ENCODE results near the gene TIMM10.

TIMM10 gene

DNA sequence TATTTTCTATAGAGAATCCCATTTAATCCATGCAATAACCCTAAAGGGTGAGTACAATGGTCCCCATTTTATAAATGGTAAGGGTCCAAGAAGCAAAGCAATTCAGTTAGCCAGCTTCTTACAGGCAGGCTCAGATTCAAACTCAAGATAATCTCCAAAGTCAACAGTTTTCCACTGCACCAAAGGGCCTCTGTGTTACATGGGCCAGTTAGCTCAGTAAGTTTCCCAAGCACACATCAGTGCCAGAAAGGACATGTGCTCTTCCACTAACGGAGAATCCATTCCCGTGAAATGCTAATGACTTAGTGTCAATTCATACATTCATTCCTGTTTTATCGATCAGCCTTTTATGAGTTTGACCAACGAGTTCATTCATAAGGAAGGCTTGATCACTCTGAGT lies 26.0 kb downstream of the TIMM10 start:
- no peak for DNase-seq

DNA sequence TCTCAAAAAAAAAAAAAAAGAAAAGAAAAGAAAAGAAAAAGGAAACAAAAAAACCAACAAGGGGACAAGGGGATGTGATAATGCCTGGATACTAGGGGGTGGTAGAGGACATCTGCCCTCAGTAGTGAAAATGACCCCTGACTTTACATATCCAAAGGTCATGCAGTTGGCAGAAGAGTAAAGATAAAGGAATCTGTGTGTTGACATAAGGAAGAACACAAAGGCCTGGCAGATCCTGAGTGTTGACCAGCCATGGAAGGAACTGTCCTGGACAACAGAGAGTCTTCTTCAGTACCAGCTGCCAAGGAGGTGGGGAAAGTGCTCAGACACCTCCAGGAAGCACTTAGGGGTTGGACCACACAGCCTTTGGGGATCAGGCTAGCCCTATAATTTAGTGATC lies 27.7 kb downstream of the TIMM10 start:
- no peak for DNase-seq

DNA sequence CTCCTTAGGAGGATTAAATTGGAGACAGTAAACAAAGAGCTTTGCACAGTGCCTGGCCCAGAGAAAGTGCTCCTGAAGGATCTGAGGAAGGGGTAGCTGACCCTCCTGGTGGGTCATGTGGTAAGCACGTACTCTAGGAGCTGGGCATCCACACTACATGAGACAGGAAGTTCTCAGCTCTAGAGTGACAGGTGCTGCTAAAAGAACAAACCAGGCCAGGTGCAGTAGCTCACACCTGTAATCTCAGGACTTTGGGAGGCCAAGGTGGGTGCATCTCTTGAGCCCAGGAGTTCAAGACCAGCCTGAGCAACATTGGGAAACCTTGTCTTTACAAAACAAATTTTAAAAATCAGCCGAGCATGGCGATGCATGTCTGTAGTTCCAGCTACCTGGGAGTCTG lies 28.2 kb downstream of the TIMM10 start:
- no peak for DNase-seq

DNA sequence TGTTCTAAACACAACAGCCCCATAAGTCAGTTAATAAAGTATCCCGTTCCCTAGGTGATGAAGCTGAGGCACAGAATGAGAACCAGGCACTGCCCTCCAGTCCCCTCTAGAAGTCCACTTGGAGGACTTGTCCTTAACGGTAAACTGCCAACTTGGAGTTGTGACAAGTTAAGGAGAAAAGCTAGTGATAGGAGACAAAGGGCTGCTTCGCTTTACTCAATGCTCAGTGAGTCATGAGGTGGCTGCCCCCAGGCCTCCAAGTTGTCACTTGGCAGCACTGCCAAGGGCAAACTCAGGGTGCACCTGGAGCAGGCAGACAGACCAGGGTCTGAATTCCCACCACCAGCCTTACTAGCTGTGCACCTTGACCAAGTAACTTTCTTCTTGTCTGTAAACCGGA lies 28.6 kb downstream of the TIMM10 start:
- DNase-seq, result peak in 2 of 56 donors; percentile 4 to 8

DNA sequence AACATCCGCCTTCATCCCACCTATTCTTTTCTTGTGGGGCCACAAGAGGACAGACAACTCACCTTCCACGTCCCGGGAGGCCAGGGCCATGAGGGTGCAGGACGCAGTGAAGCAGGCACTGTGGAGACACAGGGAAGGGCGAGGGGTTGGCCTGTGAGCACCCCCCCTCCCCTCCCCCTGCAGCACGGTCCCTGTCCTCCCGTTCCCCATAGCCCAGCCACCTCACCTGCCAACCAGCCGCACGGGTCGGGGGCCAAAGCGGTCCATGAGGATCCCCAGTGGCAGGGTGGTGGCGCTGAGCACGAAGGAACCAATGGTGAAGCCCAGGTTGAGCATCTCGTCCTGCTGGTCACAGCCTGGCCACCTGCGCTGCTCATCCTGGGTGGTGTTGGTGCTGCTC lies 29.6 kb downstream of the TIMM10 start:
- no peak for DNase-seq

DNA sequence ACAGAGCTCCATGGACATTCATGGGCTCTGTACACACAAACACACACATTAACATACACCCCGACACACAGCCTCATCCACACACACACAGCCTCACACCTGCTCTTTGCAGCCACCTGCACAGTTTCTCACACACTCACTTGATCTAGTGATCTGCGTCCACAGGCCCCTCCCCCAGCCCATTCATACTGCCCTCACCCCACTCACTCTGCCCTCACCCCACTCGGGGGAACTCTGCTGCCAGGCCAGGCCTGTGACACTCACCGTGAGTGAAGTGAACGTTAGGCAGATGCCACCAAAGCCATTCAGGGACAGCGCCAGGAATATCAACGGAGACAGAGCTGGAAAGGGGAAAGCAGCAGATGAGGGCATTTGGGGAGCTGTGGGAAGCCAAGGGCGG lies 30.0 kb downstream of the TIMM10 start:
- DNase-seq, result peak in 1 of 56 donors; percentile 4

DNA sequence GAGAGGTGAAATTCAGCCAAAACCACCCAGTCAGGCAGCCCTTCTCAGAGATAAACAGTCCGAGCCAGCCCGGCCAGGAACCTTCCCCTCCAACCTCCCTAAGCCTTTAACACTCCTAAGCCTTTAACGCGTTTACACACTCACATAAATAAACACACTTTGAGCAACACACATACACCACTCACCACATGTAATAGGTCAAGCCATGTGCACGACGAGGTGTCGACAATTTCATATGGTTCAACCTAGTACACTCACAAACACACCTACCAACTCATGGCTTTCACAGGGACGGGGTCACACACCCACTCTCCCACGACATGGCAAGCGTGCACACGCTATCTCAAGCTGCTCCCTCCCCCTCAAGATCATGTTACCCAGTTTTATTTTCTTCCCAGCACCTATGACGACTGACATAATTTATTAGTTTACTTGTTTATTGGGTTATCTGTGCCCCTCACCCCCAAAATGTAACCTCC lies 30.5 kb downstream of the TIMM10 start:
- DNase-seq, result no peak

DNA sequence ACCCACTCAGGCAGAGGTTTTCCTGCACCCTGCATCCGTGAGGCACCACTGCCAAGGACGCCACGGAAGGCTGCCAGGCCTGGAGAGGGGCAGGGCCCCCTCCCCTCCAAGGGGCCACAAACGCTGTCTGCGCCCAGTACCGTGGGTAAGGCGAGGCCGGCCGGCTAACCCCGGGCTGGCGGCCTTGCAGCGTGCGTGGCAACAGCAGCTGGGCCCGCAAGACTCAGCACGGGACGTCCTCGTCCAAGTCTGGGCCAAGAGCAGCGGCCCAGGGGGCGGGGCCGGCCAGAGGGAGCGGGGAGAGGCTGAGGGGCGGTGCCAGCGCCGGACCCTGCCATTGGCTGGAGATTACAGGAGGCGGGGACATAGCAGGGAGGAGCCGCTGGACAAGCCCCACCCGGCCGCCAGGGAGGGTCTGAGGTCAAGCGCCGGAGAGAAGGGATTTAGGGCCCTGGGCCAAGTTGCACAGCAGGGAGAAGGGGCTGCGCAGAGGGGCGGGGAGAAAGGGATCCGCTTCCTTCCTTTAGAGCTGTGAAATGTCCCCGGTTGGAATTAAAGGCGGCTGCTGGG lies 31.1 kb downstream of the TIMM10 start:
- DNase-seq, result peak; percentile 36 to 95 (median 86)

DNA sequence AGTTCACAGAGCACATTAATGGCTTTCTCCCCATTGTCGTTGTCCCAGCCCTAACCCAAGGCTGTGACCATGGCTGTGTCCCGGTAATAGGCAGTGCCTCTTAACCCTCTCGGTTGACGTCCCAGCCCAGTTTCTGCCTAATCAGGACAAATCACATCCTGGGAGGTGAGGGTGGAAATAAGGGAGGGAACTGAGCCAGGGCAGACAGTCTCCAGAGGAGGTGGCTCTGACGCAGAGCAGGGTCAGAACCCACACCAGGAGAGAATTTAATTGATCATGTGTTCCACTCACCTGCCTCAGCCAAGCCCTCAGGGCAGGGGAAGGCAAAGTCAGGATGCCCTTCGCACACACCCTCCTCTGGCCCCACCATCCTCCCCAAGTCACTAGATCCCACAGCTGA lies 32.0 kb downstream of the TIMM10 start:
- no peak for DNase-seq

DNA sequence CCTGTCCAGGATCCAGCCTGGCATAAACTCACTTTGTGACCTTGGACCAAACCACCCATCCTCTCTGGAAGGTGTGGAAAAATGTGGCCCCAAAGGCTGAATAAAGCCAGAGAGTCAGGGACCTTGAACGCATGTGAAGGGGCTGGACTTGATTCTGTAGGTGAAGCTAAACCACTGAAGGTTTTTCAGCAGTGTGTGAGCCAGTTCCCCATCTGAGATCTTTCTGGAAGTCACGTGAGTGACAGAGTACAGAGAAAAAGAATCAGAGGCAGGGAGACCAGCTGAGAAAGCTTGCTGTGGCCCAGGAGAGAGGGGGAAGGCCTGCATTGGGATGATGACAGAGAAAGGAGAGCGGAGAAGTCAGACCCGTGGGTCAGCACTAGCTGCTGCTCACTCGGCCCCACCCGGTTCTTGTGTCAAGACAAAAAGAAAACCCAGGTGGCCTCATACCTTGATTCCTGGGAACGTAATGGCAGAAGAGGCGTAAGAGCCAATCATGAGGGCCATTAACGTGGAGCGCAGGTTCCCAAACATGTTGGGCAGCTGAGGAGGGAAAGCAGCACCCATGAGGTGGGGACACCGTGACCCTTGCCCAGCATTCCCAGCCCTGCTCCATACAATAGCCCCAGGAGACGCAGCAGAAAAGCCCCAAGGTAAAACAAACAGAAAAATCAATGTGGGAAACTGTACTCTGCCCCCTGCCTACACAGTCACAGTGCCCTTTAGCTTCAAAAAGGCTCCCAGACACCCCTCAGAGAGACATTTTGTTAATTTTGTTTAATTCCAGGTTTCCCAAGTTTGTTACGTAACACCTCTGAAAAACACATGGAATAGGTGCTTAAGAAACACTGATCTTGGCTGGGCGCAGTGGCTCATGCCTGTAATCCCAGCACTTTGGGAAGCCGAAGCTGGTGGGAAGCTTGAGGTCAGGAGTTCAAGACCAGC lies 33.0 kb downstream of the TIMM10 start:
- DNase-seq, result no peak

DNA sequence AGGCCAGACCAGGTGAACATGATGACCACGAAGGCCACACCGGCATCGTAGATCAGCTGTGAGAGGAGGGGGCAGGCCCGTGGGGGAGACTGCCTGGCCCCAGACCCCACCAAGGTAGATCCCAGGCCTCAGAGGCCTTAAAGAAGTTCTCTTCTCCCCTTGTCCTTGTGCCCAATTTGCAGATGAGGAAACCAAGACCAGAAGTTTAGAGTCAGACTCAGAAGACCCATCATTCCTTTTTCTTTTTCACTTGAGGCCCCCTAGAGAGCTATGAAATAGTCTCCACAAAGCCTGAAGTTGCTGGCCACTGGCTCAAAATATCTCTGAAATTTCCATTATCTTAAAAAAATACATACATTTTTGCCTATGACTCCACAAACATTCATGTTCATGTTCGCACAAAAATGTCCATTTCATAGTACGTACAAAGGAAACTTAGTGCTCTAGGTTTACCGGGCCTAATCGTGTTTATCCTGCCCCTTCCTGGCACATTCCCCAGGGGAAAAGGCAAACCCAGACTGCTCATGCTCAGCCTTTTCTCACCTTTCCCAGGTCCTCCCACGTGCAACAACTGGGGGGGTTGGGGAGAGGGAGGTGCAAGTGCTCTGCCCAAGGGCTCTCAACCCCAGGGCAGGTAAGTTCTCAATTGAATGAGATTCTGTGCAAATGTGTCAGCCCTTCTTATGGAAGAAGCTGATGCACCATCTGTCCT lies 34.3 kb downstream of the TIMM10 start:
- DNase-seq, result no peak

DNA sequence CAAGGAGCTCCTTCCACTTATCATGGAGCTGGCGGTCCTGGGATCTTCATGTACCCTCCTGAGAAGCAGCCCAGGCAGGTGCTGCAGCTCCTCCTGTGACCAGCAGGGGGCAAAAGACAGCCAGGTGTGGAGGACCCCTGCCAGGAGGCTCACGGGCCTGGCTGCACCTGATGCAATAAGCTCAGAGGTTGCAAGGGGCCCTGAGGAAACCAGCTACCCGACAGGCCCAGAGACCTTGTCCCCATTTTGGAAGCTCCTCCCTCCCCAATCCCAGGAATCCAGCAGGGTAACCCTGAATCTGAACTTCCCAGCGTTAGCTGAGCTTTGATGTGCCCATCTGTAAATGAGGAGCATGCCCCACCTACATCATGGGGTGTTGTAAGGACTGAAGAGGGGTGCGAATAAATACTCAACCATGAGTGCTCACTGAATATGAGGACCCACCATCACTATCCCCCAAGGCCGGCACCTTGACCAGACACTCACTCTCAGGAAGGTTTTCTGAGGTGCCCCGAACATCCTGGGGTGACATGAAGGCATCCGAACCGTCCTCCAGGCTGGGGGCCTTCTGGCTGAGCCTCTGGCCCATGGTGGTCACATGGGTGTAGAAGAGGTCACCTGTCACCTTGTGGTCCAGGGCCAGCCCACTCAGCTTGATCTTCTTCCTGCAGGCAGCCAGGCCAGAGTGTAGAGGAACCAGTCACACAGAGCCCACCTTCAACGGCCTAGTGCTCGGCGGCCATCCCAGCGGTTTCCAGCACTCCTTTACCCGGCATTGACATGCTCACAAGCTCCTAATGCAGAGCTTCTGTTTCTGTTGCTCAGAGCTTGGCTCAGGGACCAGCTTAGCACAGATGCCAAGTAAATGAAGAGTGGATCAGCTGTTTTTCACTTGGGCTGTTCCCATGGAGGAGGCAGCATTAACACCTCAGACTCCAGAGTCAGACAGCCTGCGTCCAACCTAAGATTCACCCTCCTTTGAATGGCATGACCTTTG lies 36.7 kb downstream of the TIMM10 start:
- peak in 18 of 56 donors; percentile 6 to 48 (median 20) for DNase-seq

DNA sequence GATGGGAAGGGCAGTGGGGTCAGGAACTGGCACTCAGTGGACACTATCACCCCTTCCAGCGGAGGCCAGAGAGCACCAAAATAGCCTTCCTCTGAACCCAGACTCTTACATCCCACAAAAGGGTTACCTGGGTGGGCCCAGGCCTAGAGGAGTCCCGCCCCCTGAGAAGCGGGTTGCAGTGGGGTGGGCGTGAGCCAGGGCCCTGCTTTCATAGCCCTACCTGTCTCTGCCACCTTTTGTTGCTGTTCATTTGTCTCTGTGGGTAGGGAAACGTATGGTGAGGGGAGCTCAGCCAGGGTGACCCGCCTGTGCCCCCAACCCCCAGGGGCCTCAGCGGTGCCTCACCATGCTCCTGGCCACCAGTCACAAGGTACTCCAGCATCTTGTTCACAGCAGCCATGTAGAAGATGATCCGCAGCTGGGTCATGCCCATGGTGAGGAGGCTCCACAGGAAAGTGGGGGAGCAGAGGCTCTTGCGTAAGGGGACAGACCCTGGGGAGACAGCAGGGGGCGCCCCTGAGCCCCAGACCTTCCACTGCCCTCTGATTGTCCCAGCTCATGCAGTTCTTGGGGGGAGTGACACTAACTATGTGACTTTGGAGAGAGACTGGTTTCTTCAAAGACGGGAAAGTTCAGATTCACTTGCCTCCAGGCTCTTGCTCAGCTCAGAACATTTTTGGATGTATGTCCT lies 39.0 kb downstream of the TIMM10 start:
- DNase-seq, result peak in 6 of 56 donors; percentile 4 to 16 (median 13)

DNA sequence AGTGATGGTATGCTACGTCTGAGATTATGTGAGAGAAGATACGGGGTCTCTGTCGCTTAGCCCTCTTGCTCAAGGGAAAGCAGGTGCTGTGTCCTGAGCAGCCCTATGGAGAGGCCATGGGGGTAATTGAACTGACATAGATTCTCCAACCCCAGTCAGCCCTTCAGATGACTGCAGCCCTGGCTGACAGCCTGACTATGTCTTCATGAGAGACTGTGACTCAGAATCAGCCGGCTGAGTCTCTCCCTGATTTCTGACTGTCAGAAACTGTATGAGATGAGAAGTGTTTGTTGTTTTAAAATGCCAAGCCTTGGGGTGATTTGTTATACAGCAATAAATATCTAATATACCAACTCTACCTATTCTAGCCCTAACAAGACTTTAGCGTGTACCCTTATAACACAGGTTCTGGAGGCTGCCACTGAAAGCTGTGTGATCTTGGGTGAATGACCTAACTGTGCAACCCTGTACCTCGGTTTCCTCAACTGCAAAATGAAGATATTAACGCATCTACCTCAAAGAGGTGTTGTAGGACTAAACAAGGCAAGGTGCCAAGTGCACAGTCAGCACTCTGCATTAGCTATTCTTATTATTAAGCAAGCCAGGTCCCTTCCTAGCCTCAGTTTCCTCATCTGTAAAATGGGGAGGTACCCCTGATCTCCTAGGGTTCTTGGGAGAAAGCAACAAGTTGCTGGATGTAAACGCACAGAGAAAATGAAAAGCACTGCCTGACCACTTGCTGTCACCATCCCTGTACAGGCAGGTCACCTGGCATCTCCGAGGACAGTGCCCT lies 39.9 kb downstream of the TIMM10 start:
- DNase-seq, result no peak

DNA sequence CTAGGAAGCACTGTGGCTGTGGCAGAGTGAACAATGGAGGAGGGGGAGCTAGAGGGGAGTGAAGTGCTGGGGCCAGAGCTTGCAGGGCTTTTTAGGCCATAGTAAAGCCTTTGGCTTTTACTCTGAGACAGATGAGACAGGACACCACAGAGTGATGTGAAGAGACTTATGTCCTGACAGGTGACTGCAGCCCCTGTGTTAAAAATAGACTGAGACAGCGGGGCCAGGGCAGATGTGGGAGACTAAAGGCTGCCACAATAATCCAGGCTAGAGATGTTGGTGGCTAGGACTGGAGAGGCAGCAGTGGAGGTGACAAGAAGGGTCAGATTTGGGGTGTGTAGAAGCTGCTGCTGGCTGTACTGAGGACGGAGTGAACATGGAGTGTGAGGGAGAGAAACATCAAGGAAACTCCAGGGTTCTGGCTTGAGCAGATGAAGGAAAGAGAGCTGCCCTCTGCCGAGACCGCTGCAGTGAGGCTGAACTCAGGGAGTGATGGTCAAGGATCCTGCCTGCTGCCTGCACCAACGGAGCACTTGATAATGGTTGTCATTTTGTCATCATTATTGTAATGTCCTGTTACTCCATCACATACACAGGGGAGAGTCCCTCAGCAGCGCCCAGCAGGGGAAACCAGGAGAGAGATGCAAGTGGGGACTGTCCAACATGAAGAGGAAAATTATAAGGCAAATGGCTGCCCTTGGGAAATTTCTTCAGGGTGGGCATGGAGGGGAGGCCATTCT lies 42.5 kb downstream of the TIMM10 start:
- no peak for DNase-seq

DNA sequence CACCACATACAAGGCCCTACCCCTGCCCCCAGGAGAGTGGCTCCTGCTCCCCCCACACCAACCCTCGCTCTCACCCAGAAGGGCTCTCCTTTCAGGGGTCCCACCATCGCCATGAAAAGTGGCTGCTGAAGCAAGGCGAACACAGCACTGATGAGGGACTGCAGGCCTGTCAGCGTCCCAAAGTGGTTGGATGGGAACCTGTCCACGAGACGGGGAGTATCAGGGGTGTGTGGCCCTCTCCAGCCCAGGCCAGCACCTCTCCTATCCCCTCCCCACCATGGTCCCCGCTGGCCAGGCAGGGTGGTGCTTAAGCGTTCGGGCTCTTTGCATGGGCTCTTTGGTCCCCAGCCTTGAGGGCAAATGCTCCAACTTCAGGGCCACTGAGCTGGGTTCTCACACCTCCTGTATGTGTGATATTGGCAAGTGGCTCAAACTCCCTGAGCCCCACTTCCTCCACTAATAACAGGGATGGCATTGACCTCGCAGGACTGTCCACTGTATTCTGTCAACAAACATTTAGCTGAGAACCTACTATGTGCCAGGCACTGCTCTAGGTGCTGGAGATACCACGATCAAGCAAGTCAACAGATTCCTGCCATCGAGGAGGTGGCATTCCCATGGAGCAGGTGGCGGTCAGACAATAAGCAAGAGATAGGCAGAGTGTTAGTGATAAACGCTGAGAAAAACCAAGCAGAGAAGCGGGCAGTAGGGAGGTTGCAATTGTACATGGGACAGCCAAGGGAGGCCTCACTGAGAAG lies 43.4 kb downstream of the TIMM10 start:
- no peak for DNase-seq

DNA sequence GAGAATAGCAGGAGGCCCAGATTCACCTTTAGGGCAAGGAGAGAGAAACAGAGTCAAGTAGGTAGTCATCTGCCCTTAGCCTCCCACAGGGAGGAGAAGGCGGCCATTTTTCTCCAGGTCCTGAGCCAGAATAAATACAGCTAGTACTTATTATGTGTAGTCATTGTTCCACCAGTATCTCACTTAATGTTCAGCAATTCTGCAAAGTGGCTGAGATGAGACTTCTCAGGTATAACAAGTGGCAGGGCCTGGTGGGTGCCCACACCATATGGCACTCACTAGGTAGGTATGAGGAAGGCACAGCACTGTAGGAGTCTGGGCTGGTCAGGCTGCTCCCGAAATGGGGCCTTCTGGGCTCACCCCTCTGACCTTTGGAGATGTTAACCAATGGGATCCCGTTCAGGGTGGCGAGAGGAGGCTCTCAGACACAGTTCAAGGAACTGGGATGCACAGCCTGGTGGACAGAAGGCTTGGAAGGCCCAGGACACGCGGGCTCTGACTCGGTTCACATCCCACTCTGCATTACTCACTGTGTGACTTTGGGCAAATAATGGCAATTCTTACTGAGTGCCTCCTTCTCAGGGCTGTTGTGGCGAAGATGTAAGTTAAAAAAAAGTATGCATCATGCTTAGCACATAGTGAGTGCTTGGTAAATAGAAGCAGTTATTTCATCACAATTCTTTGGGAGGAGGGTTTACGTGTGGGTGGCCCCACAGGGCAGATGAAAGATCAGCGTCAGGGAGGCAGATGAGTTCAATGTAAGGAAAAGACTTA lies 45.1 kb downstream of the TIMM10 start:
- no peak for DNase-seq

Measured in nucleus accumbens (tissue), 56 donors.